SK-N-SH (cell line): ENCODE data around the gene ABCC3. TPM values are rescaled to one million over a fixed set of nuclear protein-coding genes. Genes with fewer than 3 reads are reported as not detected.
A peak's percentile ranks its signal among the peaks of the same experiment; 100 is the strongest.

Source experiments
- CTCF ChIA-PET: fragments of 300-600, 350-600 bp; formaldehyde crosslinking; extraction: SDS; loops from one replicate; lab custom pipeline; 2021; lab: Yijun Ruan, JAX
- POLR2A ChIA-PET: fragments of 350-600 bp; sonication (Branson Sonifier 250); formaldehyde crosslinking; extraction: SDS; loops from one replicate; lab custom pipeline; 2020; ENCODE audit warnings: antibody characterized with exemption, inconsistent platforms; lab: Yijun Ruan, JAX
- DNase-seq: peaks from one replicate; pipeline ENCODE4 v3.0.0; 2012
- H2AFZ ChIP-seq: fragments of 200-600 bp; sonication (generic); 2 replicates; pipeline ENCODE4 v1.8.1; 2016; ENCODE audit warnings: antibody characterized with exemption, mild to moderate bottlenecking, low read depth
- H3F3A ChIP-seq: fragments of 200-600 bp; sonication (generic); replicated peaks from 2 replicates; pipeline ENCODE3; 2016; ENCODE audit warnings: antibody characterized with exemption, mild to moderate bottlenecking; ENCODE audit not compliant: insufficient read depth
- H3K27ac ChIP-seq, 2 experiments: fragments of 200-500 bp in 1 of 2; fragments of 200-600 bp in 1 of 2; sonication (Bioruptor generic) in 1 of 2; sonication (generic), shearing (Covaris generic) in 1 of 2; 2 replicates each; pipeline versions ENCODE4 v1.5.1 to v1.6.1; 2014 to 2016; ENCODE audit warnings: low read depth in 2 of 2, inconsistent platforms in 1 of 2, low read length in 1 of 2, mild to moderate bottlenecking in 1 of 2, mixed read lengths in 1 of 2
- H3K27me3 ChIP-seq: fragments of 200-600 bp; sonication (generic), shearing (Covaris generic); 2 replicates; pipeline ENCODE4 v1.6.1; 2016; ENCODE audit warnings: mixed run types; ENCODE audit not compliant: insufficient read depth
- H3K36me3 ChIP-seq, 2 experiments: fragments of 200-500 bp in 1 of 2; fragments of 200-600 bp in 1 of 2; sonication (Bioruptor generic) in 1 of 2; sonication (generic) in 1 of 2; replicated peaks in 1 of 2; 2 replicates each; pipeline versions ENCODE3 to v1.5.1; 2014 to 2016; ENCODE audit warnings: low read length in 1 of 2, mild to moderate bottlenecking in 1 of 2; ENCODE audit not compliant: insufficient read depth in 2 of 2, control insufficient read depth in 1 of 2
- H3K4me1 ChIP-seq, 2 experiments: fragments of 200-500 bp in 1 of 2; fragments of 200-600 bp in 1 of 2; sonication (Bioruptor generic) in 1 of 2; sonication (generic), shearing (Covaris generic) in 1 of 2; 2 replicates each; pipeline versions ENCODE4 v1.5.1 to v1.6.1; 2014 to 2016; ENCODE audit warnings: low read depth in 1 of 2, low read length in 1 of 2, mixed run types in 1 of 2; ENCODE audit not compliant: insufficient read depth in 2 of 2, control insufficient read depth in 1 of 2
- H3K4me2 ChIP-seq: fragments of 200-600 bp; sonication (generic), shearing (Covaris generic); 2 replicates; pipeline ENCODE4 v1.6.1; 2017; ENCODE audit warnings: mixed run types
- H3K4me3 ChIP-seq, 2 experiments: fragments of 200-500 bp in 1 of 2; fragments of 200-600 bp in 1 of 2; sonication (Bioruptor generic) in 1 of 2; sonication (generic), shearing (Covaris generic) in 1 of 2; 2 replicates each; pipeline versions ENCODE4 v1.5.1 to v1.8.1; 2014 to 2016; ENCODE audit warnings: low read depth in 2 of 2, inconsistent platforms in 1 of 2, low read length in 1 of 2, mild to moderate bottlenecking in 1 of 2, mixed read lengths in 1 of 2, moderate library complexity in 1 of 2
- H3K79me2 ChIP-seq: fragments of 200-600 bp; sonication (generic); 2 replicates; pipeline ENCODE4 v1.8.1; 2017; ENCODE audit warnings: mild to moderate bottlenecking; ENCODE audit not compliant: insufficient read depth
- H3K9ac ChIP-seq: fragments of 200-600 bp; sonication (generic); 2 replicates; pipeline ENCODE4 v1.6.1; 2017; ENCODE audit warnings: mixed run types
- H3K9me2 ChIP-seq: fragments of 200-600 bp; sonication (generic); 2 replicates; pipeline ENCODE4 v1.6.1; 2017; ENCODE audit warnings: mixed run types
- H3K9me3 ChIP-seq: fragments of 200-600 bp; sonication (generic); 2 replicates; pipeline ENCODE4 v1.6.1; 2017; ENCODE audit warnings: mixed run types, mild to moderate bottlenecking, moderate library complexity
- H4K20me1 ChIP-seq: fragments of 200-600 bp; sonication (generic); 2 replicates; pipeline ENCODE4 v1.6.1; 2017; ENCODE audit warnings: mild to moderate bottlenecking, mixed run types; ENCODE audit not compliant: insufficient read depth
- CHD2 ChIP-seq: fragments of 150-350 bp; IDR thresholded peaks from 2 replicates; pipeline ENCODE4 v1.6.1; 2018; ENCODE audit warnings: low read length; ENCODE audit not compliant: partially characterized antibody
- EP300 ChIP-seq, 2 experiments: IDR thresholded peaks; 2 replicates each; pipeline versions ENCODE4 v1.4.0 to v1.6.1; 2012; ENCODE audit warnings: borderline replicate concordance in 1 of 2, low read depth in 1 of 2, low read length in 1 of 2
- FOSL2 ChIP-seq: IDR thresholded peaks from 2 replicates; pipeline ENCODE4 v1.4.0; 2012; ENCODE audit warnings: low read depth, mild to moderate bottlenecking, moderate library complexity, borderline replicate concordance
- FOXJ3 ChIP-seq: sonication (generic); formaldehyde crosslinking; IDR thresholded peaks from 2 replicates; pipeline ENCODE4 v1.5.1; 2020; ENCODE audit warnings: mild to moderate bottlenecking, missing genetic modification reagents
- FOXM1 ChIP-seq: IDR thresholded peaks from 2 replicates; pipeline ENCODE4 v1.4.0; 2012; ENCODE audit warnings: low read depth, mild to moderate bottlenecking
- MXI1 ChIP-seq: IDR thresholded peaks from 2 replicates; pipeline ENCODE4 v1.6.1; 2012; ENCODE audit warnings: mild to moderate bottlenecking, low read depth, low read length, improper control_type of control experiment
- POLR2AphosphoS5 ChIP-seq: IDR thresholded peaks from 2 replicates; pipeline ENCODE4 v1.6.1; 2012; ENCODE audit warnings: low read depth, low read length
- RAD21 ChIP-seq: IDR thresholded peaks from 2 replicates; pipeline ENCODE4 v1.6.1; 2012; ENCODE audit warnings: mild to moderate bottlenecking, low read length
- RCOR1 ChIP-seq: fragments of 150-350 bp; IDR thresholded peaks from 2 replicates; pipeline ENCODE4 v1.6.1; 2017; ENCODE audit warnings: antibody characterized with exemption, low read length
- RFX5 ChIP-seq: IDR thresholded peaks from 2 replicates; pipeline ENCODE4 v1.6.1; 2012; ENCODE audit warnings: mild to moderate bottlenecking, improper control_type of control experiment, low read length
- RXRA ChIP-seq: IDR thresholded peaks from 2 replicates; pipeline ENCODE4 v1.4.0; 2012; ENCODE audit warnings: low read depth, mild to moderate bottlenecking, borderline replicate concordance
- SIN3A ChIP-seq: IDR thresholded peaks from 2 replicates; pipeline ENCODE4 v1.6.1; 2012; ENCODE audit warnings: low read depth, mild to moderate bottlenecking, low read length, moderate library complexity, borderline replicate concordance
- SMC3 ChIP-seq: IDR thresholded peaks from 2 replicates; pipeline ENCODE4 v1.6.1; 2012; ENCODE audit warnings: low read depth, low read length, improper control_type of control experiment
- TEAD4 ChIP-seq: IDR thresholded peaks from 2 replicates; pipeline ENCODE4 v1.4.0; 2012; ENCODE audit warnings: mild to moderate bottlenecking, borderline replicate concordance; ENCODE audit not compliant: insufficient read depth
- WGBS: methylation state at CpG from one replicate; pipeline ENCODE4 v1.1.6; 2017; ENCODE audit warnings: low lambda C conversion rate; 5-methylcytosine and 5-hydroxymethylcytosine counted together
- polyA plus RNA-seq, 3 experiments: library from polyadenylated mRNA; depleted of rRNA; stranded (reverse); fragments of >200 nt; gene quantifications; 2 replicates each; pipeline ENCODE4 v1.2.3, GENCODE V29; 2012
- TF ChIP-seq, protein P1 (sequence below): IDR thresholded peaks from 2 replicates; pipeline ENCODE4 v1.4.0; 2012; ENCODE audit warnings: low read depth, borderline replicate concordance
- TF ChIP-seq, protein P2 (sequence below): fragments of 200-600 bp; sonication (generic); IDR thresholded peaks from 2 replicates; pipeline ENCODE4 v1.6.1; 2017; ENCODE audit warnings: antibody characterized with exemption, mild to moderate bottlenecking, moderate library complexity
- TF ChIP-seq, protein P3 (sequence below): IDR thresholded peaks from 2 replicates; pipeline ENCODE4 v1.4.0; 2012; ENCODE audit warnings: low read depth, borderline replicate concordance
- TF ChIP-seq, protein P4 (sequence below): IDR thresholded peaks from 2 replicates; pipeline ENCODE4; 2012

The ABCC3 gene
- polyA plus RNA-seq, 1 of the 3 experiments (the other 2 are of a cell fraction), result 185 TPM

DNA sequence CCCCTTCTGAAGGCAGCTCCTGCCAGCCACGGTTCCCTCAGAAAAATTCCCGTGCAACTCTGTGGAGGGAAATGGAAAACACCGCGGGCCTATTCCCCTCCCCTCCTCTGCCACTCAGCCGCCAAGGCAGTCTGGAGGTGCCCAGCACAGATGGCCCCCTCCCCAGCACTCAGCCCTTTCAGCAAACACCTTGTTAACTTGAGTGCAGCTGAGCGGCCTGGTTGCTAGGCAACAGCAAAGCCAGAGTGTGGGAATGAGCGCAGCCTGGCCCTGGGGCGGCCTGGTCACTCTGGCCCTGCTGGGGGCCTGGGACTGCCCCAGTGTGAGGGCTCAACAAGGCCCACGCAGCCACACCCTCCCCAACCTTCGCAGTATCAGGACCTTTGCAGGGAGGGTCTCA is 41.4 kb upstream of the ABCC3 start:
- H3K27ac ChIP-seq, result peak overlapping the region in 1 of 2 experiments; percentile 41; a peak in 2 of 4 replicates
- no peak overlapping the region for H3K4me3 ChIP-seq
- no peaks in the 10 kb centered on the region for H3K9me3 ChIP-seq
- 46% methylated on average over 8 of the region's 10 CpGs for WGBS
- no peak overlapping the region for H2AFZ ChIP-seq
- H3K9ac ChIP-seq, result no peak overlapping the region
- CTCF ChIA-PET, result interaction anchor here (1.0 to 12.9 kb wide), 13 partner anchors 10 to 47 kb away, joined by 3 to 163 read pairs (median 5); partner anchors contain the start of gene CACNA1G
- H3K36me3 ChIP-seq, result no peaks in the 10 kb centered on the region
- POLR2A ChIA-PET, result interaction anchor here (0.8 to 2.1 kb wide), 3 partner anchors 9 to 29 kb away, joined by 3 to 6 read pairs (median 4); no protein-coding TSS in a partner anchor
- H3K4me2 ChIP-seq, result no peak overlapping the region
- peak; percentile 97 for DNase-seq
- no peaks in the 10 kb centered on the region for H3K27me3 ChIP-seq
- no peaks in the 10 kb centered on the region for H3K79me2 ChIP-seq
- H3K9me2 ChIP-seq, result no peaks in the 10 kb centered on the region
- H3F3A ChIP-seq, result no peaks in the 10 kb centered on the region
- H3K4me1 ChIP-seq, result peaks cover 0 to 45% of the 10 kb centered on the region in 2 experiments; a peak in 2 of 4 replicates
- no peaks in the 10 kb centered on the region for H4K20me1 ChIP-seq
- no peak for TF ChIP-seq RFX5
- peak in 1 of 2 experiments; percentile 20; a peak in 1 of 4 replicates for TF ChIP-seq EP300 (IDR thresholded peaks at IDR 0.05; ENCODE audit: borderline replicate concordance in 1 of 2, low read depth in 1 of 2, low read length in 1 of 2)
- peak; percentile 24; the same call in 1 of the 2 replicates for TF ChIP-seq FOXJ3 (CRISPR knock-in tag)
- TF ChIP-seq MXI1, result peak; percentile 59; the same call in 1 of the 2 replicates
- peak; percentile 84 for TF ChIP-seq RCOR1
- no peak for TF ChIP-seq FOSL2
- TF ChIP-seq CHD2, result peak; percentile 30
- peak; percentile 5; the same call in 1 of the 2 replicates for TF ChIP-seq RAD21

DNA sequence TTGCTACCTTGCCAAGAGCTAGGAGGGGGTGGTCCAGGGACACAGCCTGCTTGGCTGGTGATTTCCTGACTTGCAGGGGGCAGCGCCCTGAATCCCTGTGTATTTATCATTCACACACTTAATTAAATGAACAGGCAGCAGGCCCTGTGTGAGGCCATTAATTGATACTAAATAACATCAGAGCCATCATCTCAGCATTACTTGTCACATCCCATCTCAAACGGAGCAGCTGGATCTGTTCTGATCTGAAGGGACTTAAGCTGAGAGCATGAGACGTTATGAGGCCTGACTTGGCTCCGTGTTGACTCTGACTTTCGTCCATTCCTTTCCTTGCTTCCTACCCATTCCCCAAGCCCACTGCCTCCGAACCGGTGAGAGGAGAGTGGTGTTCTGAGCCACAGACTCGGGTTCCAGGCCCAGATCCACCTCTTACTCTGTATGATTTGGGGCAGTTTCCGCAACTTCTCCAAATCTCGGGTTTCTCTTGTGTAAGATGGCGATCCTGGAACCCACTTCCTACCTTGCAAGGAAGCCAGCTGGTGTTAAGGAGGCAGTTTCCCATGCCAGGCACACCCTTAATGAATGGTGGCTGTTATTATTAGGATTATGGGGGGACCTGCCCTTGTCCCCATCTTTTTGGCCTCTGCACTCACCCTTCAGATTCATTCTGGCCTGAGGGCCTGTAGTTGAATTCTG is 40.4 kb upstream of the ABCC3 start:
- H3K9me2 ChIP-seq, result no peaks in the 10 kb centered on the region
- no peaks in the 10 kb centered on the region for H3K9me3 ChIP-seq
- peak overlapping the region in 1 of 2 experiments; percentile 3; a peak in 1 of 4 replicates for H3K27ac ChIP-seq
- H3K36me3 ChIP-seq, result no peaks in the 10 kb centered on the region
- H3K4me2 ChIP-seq, result no peak overlapping the region
- peak; percentile 66 for DNase-seq
- H3K4me3 ChIP-seq, result no peak overlapping the region
- WGBS, result 78% methylated on average over 11 of the region's 11 CpGs
- peaks cover 0 to 36% of the 10 kb centered on the region in 2 experiments; a peak in 2 of 4 replicates for H3K4me1 ChIP-seq
- TF ChIP-seq TEAD4 (no peak), FOSL2 (no peak), FOXJ3 (CRISPR knock-in tag) (0 out of 2 replicates have a peak, but pooled peaks have one; percentile 48), SMC3 (no peak), RXRA (no peak), CHD2 (no peak), RCOR1 (peak; percentile 61; the same call in 1 of the 2 replicates), POLR2AphosphoS5 (no peak), RFX5 (no peak), EP300 (IDR thresholded peaks at IDR 0.05; ENCODE audit: borderline replicate concordance in 1 of 2, low read depth in 1 of 2, low read length in 1 of 2) (no peak; a peak in 1 of 4 replicates), SIN3A (no peak), FOXM1 (no peak)
- TF ChIP-seq, protein P1, sequence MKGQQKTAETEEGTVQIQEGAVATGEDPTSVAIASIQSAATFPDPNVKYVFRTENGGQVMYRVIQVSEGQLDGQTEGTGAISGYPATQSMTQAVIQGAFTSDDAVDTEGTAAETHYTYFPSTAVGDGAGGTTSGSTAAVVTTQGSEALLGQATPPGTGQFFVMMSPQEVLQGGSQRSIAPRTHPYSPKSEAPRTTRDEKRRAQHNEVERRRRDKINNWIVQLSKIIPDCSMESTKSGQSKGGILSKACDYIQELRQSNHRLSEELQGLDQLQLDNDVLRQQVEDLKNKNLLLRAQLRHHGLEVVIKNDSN, result no peak
- TF ChIP-seq, protein P2, sequence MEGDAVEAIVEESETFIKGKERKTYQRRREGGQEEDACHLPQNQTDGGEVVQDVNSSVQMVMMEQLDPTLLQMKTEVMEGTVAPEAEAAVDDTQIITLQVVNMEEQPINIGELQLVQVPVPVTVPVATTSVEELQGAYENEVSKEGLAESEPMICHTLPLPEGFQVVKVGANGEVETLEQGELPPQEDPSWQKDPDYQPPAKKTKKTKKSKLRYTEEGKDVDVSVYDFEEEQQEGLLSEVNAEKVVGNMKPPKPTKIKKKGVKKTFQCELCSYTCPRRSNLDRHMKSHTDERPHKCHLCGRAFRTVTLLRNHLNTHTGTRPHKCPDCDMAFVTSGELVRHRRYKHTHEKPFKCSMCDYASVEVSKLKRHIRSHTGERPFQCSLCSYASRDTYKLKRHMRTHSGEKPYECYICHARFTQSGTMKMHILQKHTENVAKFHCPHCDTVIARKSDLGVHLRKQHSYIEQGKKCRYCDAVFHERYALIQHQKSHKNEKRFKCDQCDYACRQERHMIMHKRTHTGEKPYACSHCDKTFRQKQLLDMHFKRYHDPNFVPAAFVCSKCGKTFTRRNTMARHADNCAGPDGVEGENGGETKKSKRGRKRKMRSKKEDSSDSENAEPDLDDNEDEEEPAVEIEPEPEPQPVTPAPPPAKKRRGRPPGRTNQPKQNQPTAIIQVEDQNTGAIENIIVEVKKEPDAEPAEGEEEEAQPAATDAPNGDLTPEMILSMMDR, result no peak
- TF ChIP-seq, protein P3, sequence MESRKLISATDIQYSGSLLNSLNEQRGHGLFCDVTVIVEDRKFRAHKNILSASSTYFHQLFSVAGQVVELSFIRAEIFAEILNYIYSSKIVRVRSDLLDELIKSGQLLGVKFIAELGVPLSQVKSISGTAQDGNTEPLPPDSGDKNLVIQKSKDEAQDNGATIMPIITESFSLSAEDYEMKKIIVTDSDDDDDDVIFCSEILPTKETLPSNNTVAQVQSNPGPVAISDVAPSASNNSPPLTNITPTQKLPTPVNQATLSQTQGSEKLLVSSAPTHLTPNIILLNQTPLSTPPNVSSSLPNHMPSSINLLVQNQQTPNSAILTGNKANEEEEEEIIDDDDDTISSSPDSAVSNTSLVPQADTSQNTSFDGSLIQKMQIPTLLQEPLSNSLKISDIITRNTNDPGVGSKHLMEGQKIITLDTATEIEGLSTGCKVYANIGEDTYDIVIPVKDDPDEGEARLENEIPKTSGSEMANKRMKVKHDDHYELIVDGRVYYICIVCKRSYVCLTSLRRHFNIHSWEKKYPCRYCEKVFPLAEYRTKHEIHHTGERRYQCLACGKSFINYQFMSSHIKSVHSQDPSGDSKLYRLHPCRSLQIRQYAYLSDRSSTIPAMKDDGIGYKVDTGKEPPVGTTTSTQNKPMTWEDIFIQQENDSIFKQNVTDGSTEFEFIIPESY, result no peak
- TF ChIP-seq, protein P4, sequence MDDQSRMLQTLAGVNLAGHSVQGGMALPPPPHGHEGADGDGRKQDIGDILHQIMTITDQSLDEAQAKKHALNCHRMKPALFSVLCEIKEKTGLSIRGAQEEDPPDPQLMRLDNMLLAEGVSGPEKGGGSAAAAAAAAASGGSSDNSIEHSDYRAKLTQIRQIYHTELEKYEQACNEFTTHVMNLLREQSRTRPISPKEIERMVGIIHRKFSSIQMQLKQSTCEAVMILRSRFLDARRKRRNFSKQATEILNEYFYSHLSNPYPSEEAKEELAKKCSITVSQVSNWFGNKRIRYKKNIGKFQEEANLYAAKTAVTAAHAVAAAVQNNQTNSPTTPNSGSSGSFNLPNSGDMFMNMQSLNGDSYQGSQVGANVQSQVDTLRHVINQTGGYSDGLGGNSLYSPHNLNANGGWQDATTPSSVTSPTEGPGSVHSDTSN, result no peak
- no peaks in the 10 kb centered on the region for H4K20me1 ChIP-seq
- H3K79me2 ChIP-seq, result no peaks in the 10 kb centered on the region
- H3K27me3 ChIP-seq, result no peaks in the 10 kb centered on the region
- H2AFZ ChIP-seq, result no peak overlapping the region
- no peaks in the 10 kb centered on the region for H3F3A ChIP-seq
- POLR2A ChIA-PET, result interaction anchor here (1.1 kb wide), 1 partner anchor 11 kb away, joined by 3 read pairs; no protein-coding TSS in a partner anchor
- CTCF ChIA-PET, result interaction anchor here (1.2 to 12.9 kb wide), 8 partner anchors 9 to 65 kb away, joined by 3 to 163 read pairs (median 4); partner anchors contain the start of gene CACNA1G
- no peak overlapping the region for H3K9ac ChIP-seq
